Panc1 (cell line): ENCODE data around the gene CD14. TPM values are rescaled to one million over a fixed set of nuclear protein-coding genes. Genes with fewer than 3 reads are reported as not detected.

Experiments
- ATAC-seq: fragments of 200-7000 bp; cut with Tn5 transposase; 2 replicates; pipeline ENCODE4 v1.9.1; 2020; ENCODE audit warnings: mild to moderate bottlenecking, moderate library complexity
- Bru-seq: library from RNA; stranded (reverse); fragments of 400-500 nt; gene quantifications from one replicate; lab custom pipeline; 2021; lab: Mats Ljungman, UMichigan
- BruChase-seq, 2 experiments: library from RNA; stranded (reverse); fragments of 400-500 nt; gene quantifications; one replicate each; lab custom pipeline; 2021; lab: Mats Ljungman, UMichigan
- BruUV-seq: library from RNA; stranded (reverse); fragments of 400-500 nt; replicated peaks from 2 replicates; lab custom pipeline; 2021; lab: Mats Ljungman, UMichigan
- CTCF ChIA-PET: fragments of 300-600 bp; sonication (Branson Sonifier 250); formaldehyde crosslinking; loops from one replicate; lab custom pipeline; 2022; ENCODE audit warnings: antibody characterized with exemption; lab: Charles Lee
- POLR2A ChIA-PET: fragments of 300-600 bp; sonication (Branson Sonifier 250); formaldehyde crosslinking; loops from one replicate; lab custom pipeline; 2022; ENCODE audit warnings: antibody characterized with exemption; lab: Charles Lee
- DNase-seq: peaks from one replicate; pipeline ENCODE4 v3.0.0-alpha.2; 2010; ENCODE audit warnings: low read depth, low spot score
- H3K27ac ChIP-seq: 2 replicates; pipeline ENCODE4 v1.5.1; 2011; ENCODE audit warnings: mild to moderate bottlenecking, low read length, inconsistent platforms
- H3K27me3 ChIP-seq: fragments of 200-500 bp; sonication (Bioruptor generic); 2 replicates; pipeline ENCODE4 v1.6.0; 2014; ENCODE audit warnings: low read length, inconsistent platforms; ENCODE audit not compliant: control insufficient read depth, insufficient read depth
- H3K36me3 ChIP-seq: fragments of 200-500 bp; sonication (Bioruptor generic); 2 replicates; pipeline ENCODE4 v1.5.1; 2014; ENCODE audit warnings: inconsistent platforms, mild to moderate bottlenecking, low read length, moderate library complexity; ENCODE audit not compliant: control insufficient read depth, insufficient read depth
- H3K4me1 ChIP-seq: 2 replicates; pipeline ENCODE4 v1.5.1; 2011; ENCODE audit warnings: inconsistent platforms, mild to moderate bottlenecking, low read length, moderate library complexity; ENCODE audit not compliant: control insufficient read depth, insufficient read depth
- H3K4me3 ChIP-seq, 2 experiments: 2 replicates each; pipeline ENCODE4 v1.5.1; 2011 to 2012; ENCODE audit warnings: low read depth in 2 of 2, low read length in 2 of 2, mild to moderate bottlenecking in 2 of 2, inconsistent platforms in 1 of 2, moderate library complexity in 1 of 2
- H3K9me3 ChIP-seq: fragments of 200-500 bp; sonication (Bioruptor generic); 2 replicates; pipeline ENCODE4 v1.5.1; 2014; ENCODE audit warnings: low read depth, mild to moderate bottlenecking, inconsistent platforms, low read length, moderate library complexity; ENCODE audit not compliant: control insufficient read depth, insufficient read depth
- CTCF ChIP-seq: fragments of 450-650 bp; IDR thresholded peaks from 2 replicates; pipeline ENCODE4 v1.5.1; 2017; ENCODE audit warnings: mild to moderate bottlenecking
- POLR2AphosphoS5 ChIP-seq: IDR thresholded peaks from 2 replicates; pipeline ENCODE4 v1.6.1; 2012; ENCODE audit warnings: mild to moderate bottlenecking, low read depth, low read length, moderate library complexity
- REST ChIP-seq, 2 experiments: IDR thresholded peaks; 2 replicates each; pipeline ENCODE4 v1.6.1; 2011 to 2012; ENCODE audit warnings: low read depth in 2 of 2, control low read depth in 1 of 2, low read length in 1 of 2, mild to moderate bottlenecking in 1 of 2, moderate library complexity in 1 of 2; ENCODE audit not compliant: insufficient read depth in 1 of 2
- SIN3A ChIP-seq: IDR thresholded peaks from 2 replicates; pipeline ENCODE4 v1.6.1; 2012; ENCODE audit warnings: low read depth, mild to moderate bottlenecking, low read length, moderate library complexity, borderline replicate concordance; ENCODE audit not compliant: insufficient read depth
- TCF7L2 ChIP-seq: IDR thresholded peaks from 2 replicates; pipeline ENCODE4 v1.6.1; 2011; ENCODE audit warnings: mild to moderate bottlenecking, low read depth, low read length, inconsistent platforms
- in situ Hi-C: cut with HindIII; loops from 2 replicates; pipeline ENCODE4 v1.10.0; 2016; ENCODE audit warnings: low sequenced_read_pairs, low pct_unique_long_range_greater_than_20kb
- intact Hi-C: fragments of 100-400 bp; cut with micrococcal nuclease; formaldehyde crosslinking; loops from one replicate; pipeline ENCODE4 v1.10.0; 2022; ENCODE audit not compliant: unreplicated experiment
- long read RNA-seq: library from polyadenylated mRNA; unstranded; transcript quantifications from one replicate; pipeline ENCODE4 v2.0.0, GENCODE V29; 2021; ENCODE audit not compliant: unreplicated experiment
- polyA plus RNA-seq: library from polyadenylated mRNA; unstranded; fragments of >200 nt; gene quantifications from one replicate; pipeline ENCODE4 v1.2.1, GENCODE V29; 2012; ENCODE audit warnings: missing spikeins; ENCODE audit not compliant: insufficient read length
- total RNA-seq: library from RNA; stranded (reverse); gene quantifications from one replicate; pipeline ENCODE4 v1.2.1, GENCODE V29; 2021; ENCODE audit not compliant: unreplicated experiment

Gene CD14
- 2.5 TPM for total RNA-seq
- polyA plus RNA-seq: 1.8 TPM
- Bru-seq, nascent RNA: percentile 26 among the genes with signal in this experiment
- percentile 42 among the genes with signal in this experiment for BruChase-seq, experiment 1, labeled RNA remaining after a 2-hour chase
- BruChase-seq, experiment 2, labeled RNA remaining after a 6-hour chase: percentile 44 among the genes with signal in this experiment
- long read RNA-seq, partial matches to known transcripts: 0 of 3 reads
- long read RNA-seq, other reads (novel, unspliced or antisense): 1 of 3 reads

GRCh38 chr5:140633021-140633471 lies at the start of gene CD14:
Gene CD14, minus strand, starts transcription at chr5:140633175. Its CDS starts 104 bp downstream, at chr5:140633071.
- BruUV-seq: no TSS peak
- no peaks in the 10 kb centered on the region for H3K36me3 ChIP-seq
- H3K27ac ChIP-seq: peak within 1 kb of the TSS; percentile 41; the same call in 1 of the 2 replicates
- CTCF ChIA-PET: interaction anchor here (0.6 to 0.8 kb wide), 2 partner anchors 57 to 416 kb away, joined by 3 read pairs; no protein-coding TSS in a partner anchor
- H3K9me3 ChIP-seq: peaks cover 5% of the 10 kb centered on the region; the same call in 1 of the 2 replicates
- H3K4me1 ChIP-seq: peaks cover 8% of the 10 kb centered on the region
- H3K27me3 ChIP-seq: no peaks in the 10 kb centered on the region
- POLR2A ChIA-PET: no interaction called here
- ATAC-seq: peak; percentile 83
- peak within 1 kb of the TSS; percentile 41 to 54 for H3K4me3 ChIP-seq
- intact Hi-C loops (no loop called here), in situ Hi-C loops (no loop called here)
- TF ChIP-seq CTCF (peak; percentile 19; the same call in 1 of the 2 replicates), REST (IDR thresholded peaks at IDR 0.05; ENCODE audit: insufficient read depth in 1 of 2, low read depth in 2 of 2, low read length in 1 of 2) (no peak)
- no peak for DNase-seq

- in situ Hi-C loops: no loop called here
- intact Hi-C loops: no loop called here
- Histone ChIP-seq H3K9me3 (no peaks in the 10 kb centered on the region), H3K4me3 (no peak overlapping the region), H3K36me3 (peaks cover 18% of the 10 kb centered on the region), H3K4me1 (no peaks in the 10 kb centered on the region), H3K27ac (no peak overlapping the region), H3K27me3 (no peaks in the 10 kb centered on the region)
- DNase-seq: no peak
- ChIA-PET POLR2A (no interaction called here), CTCF (no interaction called here)
- no TSS peak for BruUV-seq
- no peak for ATAC-seq
- TF ChIP-seq CTCF (no peak), SIN3A (no peak), POLR2AphosphoS5 (no peak), REST (IDR thresholded peaks at IDR 0.05; ENCODE audit: insufficient read depth in 1 of 2, low read depth in 2 of 2, low read length in 1 of 2) (no peak), TCF7L2 (no peak)
These were observed 46.0 kb upstream of the CD14 start for GRCh38 chr5:140678993-140679392.
